Measurements from ENCODE around the gene NSMF.
"Not testable (repeated sequence)": the region's sequence is repeated elsewhere in the genome, so short reads cannot be mapped to it uniquely, and the experiment has no call there.

The NSMF gene

GRCh38 chr9:137470785-137471184, 11.7 kb upstream of the NSMF start:
- no peak overlapping the region for H3K4me3 ChIP-seq (ENCODE audit: low read depth, low read length)
- TF ChIP-seq, protein P1, sequence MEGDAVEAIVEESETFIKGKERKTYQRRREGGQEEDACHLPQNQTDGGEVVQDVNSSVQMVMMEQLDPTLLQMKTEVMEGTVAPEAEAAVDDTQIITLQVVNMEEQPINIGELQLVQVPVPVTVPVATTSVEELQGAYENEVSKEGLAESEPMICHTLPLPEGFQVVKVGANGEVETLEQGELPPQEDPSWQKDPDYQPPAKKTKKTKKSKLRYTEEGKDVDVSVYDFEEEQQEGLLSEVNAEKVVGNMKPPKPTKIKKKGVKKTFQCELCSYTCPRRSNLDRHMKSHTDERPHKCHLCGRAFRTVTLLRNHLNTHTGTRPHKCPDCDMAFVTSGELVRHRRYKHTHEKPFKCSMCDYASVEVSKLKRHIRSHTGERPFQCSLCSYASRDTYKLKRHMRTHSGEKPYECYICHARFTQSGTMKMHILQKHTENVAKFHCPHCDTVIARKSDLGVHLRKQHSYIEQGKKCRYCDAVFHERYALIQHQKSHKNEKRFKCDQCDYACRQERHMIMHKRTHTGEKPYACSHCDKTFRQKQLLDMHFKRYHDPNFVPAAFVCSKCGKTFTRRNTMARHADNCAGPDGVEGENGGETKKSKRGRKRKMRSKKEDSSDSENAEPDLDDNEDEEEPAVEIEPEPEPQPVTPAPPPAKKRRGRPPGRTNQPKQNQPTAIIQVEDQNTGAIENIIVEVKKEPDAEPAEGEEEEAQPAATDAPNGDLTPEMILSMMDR (IDR thresholded peaks at IDR 0.05; ENCODE audit: borderline replicate concordance, insufficient read depth, low read depth, low read length) = no peak

- TF ChIP-seq, protein P1 (IDR thresholded peaks at IDR 0.05; ENCODE audit: borderline replicate concordance, insufficient read depth, low read depth, low read length) = no peak
- no peak overlapping the region for H3K4me3 ChIP-seq (ENCODE audit: low read depth, low read length)
These were observed 8.8 kb upstream of the NSMF start for GRCh38 chr9:137467896-137468295.

GRCh38 chr9:137467161-137467581, 8.0 kb upstream of the NSMF start:
- TF ChIP-seq, protein P1 (IDR thresholded peaks at IDR 0.05; ENCODE audit: borderline replicate concordance, insufficient read depth, low read depth, low read length) = no peak
- H3K4me3 ChIP-seq (ENCODE audit: low read depth, low read length) = no peak overlapping the region

- not testable (repeated sequence) for H3K4me3 ChIP-seq (ENCODE audit: low read depth, low read length)
These were observed 7.4 kb upstream of the NSMF start for GRCh38 chr9:137466389-137467085.

DNA sequence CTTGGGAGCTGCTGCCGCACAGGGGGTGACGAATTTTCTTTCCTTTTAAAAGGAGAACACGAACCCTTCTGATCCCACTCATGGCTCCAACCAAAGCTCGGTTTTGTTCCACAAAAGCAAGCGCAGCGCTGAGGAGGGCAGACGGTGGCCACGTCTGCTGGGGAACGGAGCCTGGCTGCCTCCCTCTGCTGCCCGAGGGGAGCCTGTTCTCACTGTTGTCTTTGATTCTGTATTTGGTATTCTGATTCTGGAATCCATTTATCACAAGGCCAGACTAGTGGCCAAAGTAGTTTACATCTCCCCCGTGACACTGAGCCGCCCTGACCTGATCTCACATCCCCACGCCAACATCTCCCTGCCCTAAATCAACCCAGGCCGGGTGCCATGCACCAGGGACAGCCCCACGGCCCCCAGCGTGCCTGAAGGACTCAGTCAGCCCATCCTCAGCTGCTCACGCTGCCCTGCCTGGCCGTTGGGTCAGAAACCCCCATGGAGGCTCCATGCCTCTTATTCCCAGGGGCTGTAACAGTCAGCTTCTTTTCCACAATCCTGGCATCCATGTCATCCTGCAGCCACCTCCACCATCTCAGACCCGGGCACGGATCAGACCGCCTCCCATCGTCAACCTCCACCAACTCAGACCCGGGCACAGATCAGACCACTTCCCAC, 6.7 kb upstream of the NSMF start:
- TF ChIP-seq, protein P1 (IDR thresholded peaks at IDR 0.05; ENCODE audit: borderline replicate concordance, insufficient read depth, low read depth, low read length) = no peak
- no peak overlapping the region for H3K4me3 ChIP-seq (ENCODE audit: low read depth, low read length)

DNA sequence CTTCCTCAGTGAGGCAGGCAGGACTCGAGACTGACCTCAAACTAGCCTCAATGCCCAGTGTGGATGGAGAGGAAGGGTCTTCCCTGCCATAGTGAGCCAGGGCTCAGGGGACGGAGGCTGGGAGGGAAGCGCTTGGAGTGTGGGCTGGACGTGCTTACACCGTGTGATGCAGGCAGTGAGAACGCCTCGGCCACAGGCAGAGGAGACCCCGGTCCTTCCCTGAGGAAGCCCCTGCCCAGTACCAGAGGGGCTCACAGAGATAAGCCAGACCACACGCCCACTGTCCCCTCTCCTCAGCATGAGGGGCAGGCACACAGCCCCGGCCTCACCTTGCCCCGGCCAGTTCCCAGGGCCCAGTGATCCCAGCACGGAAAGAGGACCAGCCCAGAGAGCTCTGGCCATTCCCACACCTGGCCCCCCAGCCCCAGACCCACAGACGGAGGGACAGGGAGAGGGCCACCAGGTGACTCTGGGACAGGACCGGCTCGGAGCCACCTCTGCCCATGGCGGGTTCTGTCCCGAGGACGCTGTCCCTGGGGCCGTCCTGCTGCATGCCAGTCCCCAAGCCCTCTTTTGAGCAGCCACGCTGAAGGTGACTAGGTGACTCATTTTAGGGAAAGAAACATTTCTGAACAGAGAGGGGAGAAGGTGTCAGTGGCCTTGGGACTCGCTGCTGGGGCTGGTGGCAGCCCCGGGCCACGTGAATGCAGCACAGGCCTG, 6.0 kb upstream of the NSMF start:
- TF ChIP-seq, protein P1 (IDR thresholded peaks at IDR 0.05; ENCODE audit: borderline replicate concordance, insufficient read depth, low read depth, low read length) = no peak
- no peak overlapping the region for H3K4me3 ChIP-seq (ENCODE audit: low read depth, low read length)

DNA sequence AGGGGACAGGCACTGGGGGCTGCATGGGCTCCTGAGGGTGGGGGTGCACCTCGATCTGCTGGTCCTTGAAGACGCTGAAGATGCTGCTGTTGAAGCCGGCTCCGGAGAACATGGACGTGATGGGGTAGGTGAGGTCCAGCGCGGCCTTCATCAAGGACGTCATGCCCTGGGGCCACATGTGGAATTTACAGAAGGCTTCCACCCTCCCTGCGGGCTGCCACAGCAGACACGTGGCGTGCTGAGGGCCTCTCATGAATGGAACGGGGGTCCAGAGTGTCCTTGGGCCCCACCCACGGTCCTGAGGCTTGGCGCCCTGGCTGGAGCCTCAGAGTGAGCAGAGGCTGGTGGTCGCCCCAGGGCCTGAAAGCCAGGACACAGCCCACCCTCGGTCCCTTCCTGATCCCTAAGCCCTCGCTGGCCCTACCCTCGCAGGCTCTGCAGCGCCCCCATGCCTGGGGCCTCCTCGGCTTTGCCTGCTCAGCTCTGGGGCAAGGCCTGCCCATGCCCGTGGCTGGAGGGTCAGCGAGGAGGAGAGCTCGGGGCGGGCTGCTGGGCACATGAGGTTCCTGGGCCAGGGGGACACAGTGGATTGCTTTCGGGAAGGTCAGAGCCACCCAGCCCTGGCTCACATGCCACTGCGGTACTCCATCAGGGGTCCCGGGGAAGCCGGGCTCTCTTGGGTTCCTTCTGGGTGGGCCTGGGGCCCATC, 5.3 kb upstream of the NSMF start:
- TF ChIP-seq, protein P1 (IDR thresholded peaks at IDR 0.05; ENCODE audit: borderline replicate concordance, insufficient read depth, low read depth, low read length) = no peak

More for the DNA sequence above, 5.3 kb upstream of the NSMF start:
- no peak overlapping the region for H3K4me3 ChIP-seq (ENCODE audit: low read depth, low read length)

Measured in GM12875 (cell line).